GM12873 (cell line): ENCODE results near the gene B3GAT1.

Experiments
- CTCF ChIP-seq: IDR thresholded peaks from 2 replicates; pipeline ENCODE4 v1.5.1; 2012; ENCODE audit warnings: low read depth, mild to moderate bottlenecking, moderate library complexity, low read length, control low read depth; ENCODE audit not compliant: insufficient read depth; ENCODE audit errors: missing control alignments

Gene B3GAT1

GRCh38 chr11:134454146-134454690 lies 42.2 kb upstream of the B3GAT1 start:
- no peak for TF ChIP-seq CTCF

GRCh38 chr11:134453441-134453840 lies 41.4 kb upstream of the B3GAT1 start:
- TF ChIP-seq CTCF = no peak

- TF ChIP-seq CTCF = no peak
Measured at GRCh38 chr11:134452838-134453155, 40.8 kb upstream of the B3GAT1 start.

GRCh38 chr11:134452026-134452837 lies 40.2 kb upstream of the B3GAT1 start:
- TF ChIP-seq CTCF = no peak

GRCh38 chr11:134450186-134450585 lies 38.1 kb upstream of the B3GAT1 start:
- TF ChIP-seq CTCF = no peak

- no peak for TF ChIP-seq CTCF
Measured at GRCh38 chr11:134449713-134450112, 37.7 kb upstream of the B3GAT1 start.

GRCh38 chr11:134449051-134449450 lies 37.0 kb upstream of the B3GAT1 start:
- TF ChIP-seq CTCF = no peak
